RCC 7860 (cell line): ENCODE results near the gene FLVCR1.

Experiments
- DNase-seq: peaks from one replicate; pipeline ENCODE4 v3.0.0-alpha.2; 2015; ENCODE audit warnings: low spot score
- FAIRE-seq: peaks from 2 replicates; lab custom pipeline; 2012; peaks lifted over from hg19 to GRCh38; lab: Jason Lieb, UNC

FLVCR1 gene

GRCh38 chr1:212943393-212943710, 85.3 kb downstream of the FLVCR1 start:
- no peak for FAIRE-seq
- no peak for DNase-seq

- DNase-seq, result no peak
- FAIRE-seq, result no peak
These were observed 86.3 kb downstream of the FLVCR1 start for GRCh38 chr1:212944229-212944901.

GRCh38 chr1:212945056-212945455, 87.0 kb downstream of the FLVCR1 start:
- DNase-seq (no peak), FAIRE-seq (no peak)

- DNase-seq, result no peak
- FAIRE-seq, result no peak
These were observed 87.5 kb downstream of the FLVCR1 start for GRCh38 chr1:212945463-212946160.

GRCh38 chr1:212946872-212947271, 88.8 kb downstream of the FLVCR1 start:
- no peak for FAIRE-seq
- no peak for DNase-seq
